Hippocampal formation (tissue), 2 donors: Measurements from ENCODE around the gene SPHK1.

ENCODE experiments used
- DNase-seq, 2 donors: peaks; one replicate each; lab custom pipeline; 2025; lab: John Stamatoyannopoulos, UW

SPHK1 gene

DNA sequence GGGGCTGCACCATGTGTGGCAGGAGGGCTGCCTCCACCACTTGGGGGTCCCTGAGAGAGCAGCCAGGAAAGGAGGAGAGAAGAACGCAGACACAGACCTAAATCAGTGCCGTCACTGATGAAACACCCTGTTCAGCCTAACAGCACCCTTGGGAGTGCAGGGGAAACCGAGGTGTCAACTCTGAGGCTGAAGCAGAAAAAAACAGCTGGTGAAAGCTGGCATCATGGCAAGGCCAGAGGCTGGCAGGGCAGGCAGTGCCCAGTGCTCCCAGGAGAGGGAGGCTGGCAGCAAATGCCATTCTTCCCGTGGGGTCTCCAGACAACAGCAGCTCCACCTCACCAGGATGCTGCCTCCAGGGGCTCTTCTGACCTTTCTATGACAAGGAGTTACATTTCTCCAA is 23.1 kb downstream of the SPHK1 start:
- DNase-seq, result no peak

DNA sequence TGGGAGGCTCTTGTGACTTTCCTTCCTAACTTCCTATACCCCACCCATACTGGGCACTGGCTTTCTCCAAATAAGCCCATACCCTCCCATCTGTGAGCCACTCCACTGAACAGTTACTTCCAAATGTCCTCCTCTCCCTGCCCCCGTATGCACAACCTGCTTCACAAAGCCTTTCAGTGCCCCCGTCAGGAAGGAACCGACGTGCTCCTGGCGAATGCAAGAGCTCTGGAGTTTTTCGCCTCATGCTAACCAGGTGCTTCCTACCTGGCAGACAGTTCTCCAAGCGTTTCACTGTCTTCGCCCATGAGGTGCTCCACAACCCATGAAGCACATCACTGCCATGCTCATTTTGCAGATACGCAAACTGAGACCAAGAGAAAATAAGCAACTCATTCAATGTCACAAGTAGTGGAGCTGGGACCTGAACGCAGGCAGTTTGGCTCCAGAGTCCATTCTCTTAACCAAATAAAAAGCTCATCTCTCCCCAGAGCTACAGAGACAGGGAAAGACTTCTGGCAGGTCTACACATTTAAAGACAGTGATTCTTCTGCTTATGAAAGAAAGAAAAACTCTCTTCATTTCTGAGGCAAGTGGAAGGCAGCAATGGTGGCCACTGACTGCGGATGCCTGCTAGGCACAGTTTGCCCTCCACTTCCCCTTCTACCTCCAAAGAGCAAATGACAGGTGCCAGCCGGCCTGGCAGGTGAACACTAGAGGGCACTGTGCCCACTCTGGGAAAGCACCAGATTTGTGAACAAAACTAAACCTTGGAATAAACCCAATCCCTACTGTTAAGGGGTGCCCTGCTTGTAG is 23.8 kb downstream of the SPHK1 start:
- no peak for DNase-seq

DNA sequence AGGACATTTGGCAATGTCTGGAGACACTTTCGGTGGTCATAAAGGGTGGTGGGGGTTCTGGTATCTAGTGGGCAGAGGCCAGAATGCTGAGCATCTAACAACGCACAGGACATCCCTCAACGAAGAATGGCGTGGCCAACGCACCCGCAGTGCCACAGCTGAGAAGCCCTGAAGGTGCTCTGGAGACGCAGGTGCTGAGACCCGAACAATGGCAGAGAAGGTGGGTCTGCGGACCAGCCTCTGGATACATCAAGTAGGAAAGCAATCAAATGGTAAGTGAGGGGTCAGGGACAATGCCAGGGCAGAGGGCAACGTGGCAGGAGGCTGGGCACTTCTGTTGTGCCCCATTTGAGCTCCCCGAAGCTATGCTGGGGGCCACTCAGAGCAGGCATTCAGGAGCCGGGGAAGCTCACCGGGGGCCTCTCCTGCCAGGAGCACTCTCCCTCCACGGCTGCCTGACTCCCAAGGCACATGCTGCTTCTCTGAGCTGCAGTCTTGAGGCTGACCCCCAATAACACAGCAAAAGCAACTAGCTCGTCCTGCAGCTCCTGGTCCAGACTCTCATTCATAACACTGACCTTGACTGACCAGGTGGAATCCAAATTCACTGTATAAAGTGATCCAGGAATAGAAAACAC is 26.0 kb downstream of the SPHK1 start:
- no peak for DNase-seq

DNA sequence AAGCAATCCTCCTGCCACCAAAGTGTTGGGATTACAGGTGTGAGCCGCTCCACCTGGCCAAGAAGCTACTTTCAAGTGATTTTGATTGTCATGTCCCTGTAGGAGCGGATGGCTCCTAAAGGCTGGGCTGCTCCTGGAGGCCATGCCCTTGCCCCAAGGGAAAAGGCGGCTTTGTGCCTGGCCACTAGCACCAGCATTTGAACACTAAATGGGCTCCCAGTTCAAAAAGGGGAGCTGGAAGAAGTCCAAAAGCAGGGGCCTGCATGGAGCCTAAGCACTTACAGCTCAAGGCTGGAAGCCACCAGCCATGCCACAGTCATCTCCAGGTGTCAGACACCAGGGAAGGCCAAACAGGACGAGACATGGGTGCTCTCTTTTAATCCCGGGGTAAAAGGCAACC is 26.8 kb downstream of the SPHK1 start:
- no peak for DNase-seq

DNA sequence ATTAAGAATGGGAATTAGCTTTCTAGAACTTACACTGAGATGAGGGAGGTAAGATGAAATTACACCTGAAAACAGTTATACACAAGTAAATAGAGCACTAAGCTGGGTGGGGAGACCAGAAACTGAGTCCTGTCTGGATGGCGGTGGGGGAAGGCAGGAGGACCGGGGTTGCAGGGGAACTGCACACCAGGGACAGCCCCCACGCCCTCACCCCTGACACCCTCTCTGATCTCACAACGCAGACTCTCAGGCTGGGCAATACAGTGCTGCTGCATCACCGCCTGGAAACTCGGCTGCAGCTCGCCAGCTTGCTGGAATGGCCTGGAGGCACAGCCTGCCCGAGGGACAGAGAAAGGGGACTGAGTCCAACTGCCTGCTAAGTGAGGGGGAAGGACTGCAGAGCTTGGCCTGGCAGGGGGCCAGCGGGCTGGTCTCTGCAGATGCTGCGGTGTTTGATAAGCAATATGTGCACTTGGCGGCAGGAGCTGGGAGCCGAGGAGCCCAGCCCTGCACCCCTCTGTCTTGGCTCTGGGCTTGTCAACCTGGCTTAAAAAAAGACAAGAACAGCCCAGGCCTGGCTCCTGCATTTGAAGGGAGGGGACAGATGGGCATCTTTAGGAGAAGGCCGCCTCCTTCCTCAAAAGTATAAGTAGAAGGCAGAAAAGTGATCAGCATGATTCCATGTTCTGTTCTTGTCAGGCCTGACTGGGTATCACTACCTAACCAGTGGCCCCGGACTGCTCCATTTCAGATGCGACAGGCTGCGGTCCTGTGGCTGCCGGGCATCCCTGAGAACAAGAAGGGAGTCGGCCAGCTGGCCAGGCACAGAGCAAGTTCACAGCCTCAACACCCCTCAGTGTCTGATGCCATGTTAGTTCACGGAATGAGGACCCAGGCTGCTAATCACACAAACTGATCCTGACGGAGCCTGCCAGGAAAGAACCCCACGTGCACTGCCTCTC is 30.2 kb downstream of the SPHK1 start:
- DNase-seq, result peak; percentile 49 to 65

DNA sequence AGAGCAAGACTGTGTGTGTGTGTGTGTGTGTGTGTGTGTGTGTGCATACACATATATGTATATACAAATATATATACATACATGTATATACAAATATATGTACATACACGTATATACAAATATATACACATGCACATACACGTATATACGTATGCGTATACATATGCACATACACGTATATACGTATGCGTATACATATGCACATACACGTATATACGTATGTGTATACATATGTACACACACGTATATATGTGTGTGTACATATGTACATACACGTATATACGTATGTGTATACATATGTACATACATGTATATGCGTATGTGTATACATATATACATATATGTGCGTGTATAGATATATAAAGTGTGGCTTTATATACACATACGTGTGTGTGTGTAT is 31.4 kb downstream of the SPHK1 start:
- DNase-seq, result no peak

DNA sequence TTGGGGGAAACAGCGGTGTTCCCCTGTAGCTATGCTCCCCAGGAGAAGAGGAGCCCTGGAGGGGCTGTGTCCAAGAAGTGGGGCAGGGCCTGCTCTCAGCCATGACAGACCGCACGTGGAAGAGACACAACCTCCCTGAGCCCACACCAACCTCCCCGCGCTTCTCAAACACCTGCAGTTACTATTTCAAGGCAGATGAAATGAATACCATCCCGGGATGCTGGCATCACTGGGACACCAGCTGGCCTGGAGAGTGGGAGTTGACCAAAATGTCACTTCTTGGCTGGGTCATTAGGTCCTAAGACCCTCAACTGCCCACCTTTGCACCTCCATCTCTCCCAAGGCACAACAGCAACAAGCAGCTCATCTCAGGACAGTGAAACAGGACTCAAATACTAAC is 32.0 kb downstream of the SPHK1 start:
- no peak for DNase-seq

DNA sequence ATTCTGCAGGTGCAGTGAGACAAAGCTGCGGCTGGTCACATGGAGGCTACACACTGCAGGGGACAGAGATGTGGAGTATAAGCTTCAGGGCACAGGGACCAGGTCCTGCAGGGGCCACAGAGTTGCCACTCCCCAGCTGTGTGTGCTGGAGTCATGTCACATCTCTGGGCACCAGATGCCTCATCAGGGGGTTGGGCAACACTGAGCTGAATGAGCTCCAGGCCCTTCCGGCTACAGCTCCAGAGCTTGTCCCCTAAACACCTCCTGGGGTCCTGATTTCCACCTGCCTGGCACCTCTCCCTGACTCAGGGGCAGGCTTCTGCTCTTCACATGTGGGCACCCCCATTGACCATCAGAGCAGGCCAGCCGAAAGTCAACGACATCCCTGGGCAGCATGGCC is 32.5 kb downstream of the SPHK1 start:
- no peak for DNase-seq

DNA sequence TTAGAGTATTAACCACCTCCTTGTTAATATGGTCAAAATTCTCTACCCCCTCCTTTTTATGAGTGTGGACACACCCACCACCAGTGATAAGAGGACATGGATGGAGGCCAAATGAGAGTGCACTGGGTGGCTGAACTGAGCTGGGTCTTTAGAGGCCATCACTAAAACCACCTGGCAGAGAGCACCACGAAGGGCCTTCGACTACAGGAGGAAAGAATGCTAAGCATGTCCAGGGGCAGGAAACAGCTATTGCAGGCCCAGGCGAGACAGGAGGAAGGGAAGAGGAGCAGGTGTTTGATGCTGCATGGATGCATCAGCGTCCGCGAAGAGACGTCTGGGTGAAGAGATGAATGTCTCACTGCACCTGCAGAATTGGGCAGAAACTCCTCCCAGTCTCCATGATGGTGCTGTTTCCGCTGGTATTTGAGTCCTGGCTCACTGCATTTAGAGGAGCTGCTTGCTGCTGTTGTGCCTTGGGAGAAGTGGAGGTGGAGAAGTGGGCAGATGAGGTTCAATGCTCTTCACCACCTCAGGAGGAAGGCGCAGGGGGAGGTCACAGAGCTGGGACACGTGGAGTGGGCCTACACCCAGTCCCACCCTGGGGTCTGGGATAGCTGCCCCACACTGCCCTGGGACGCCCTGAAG is 33.2 kb downstream of the SPHK1 start:
- DNase-seq, result no peak

DNA sequence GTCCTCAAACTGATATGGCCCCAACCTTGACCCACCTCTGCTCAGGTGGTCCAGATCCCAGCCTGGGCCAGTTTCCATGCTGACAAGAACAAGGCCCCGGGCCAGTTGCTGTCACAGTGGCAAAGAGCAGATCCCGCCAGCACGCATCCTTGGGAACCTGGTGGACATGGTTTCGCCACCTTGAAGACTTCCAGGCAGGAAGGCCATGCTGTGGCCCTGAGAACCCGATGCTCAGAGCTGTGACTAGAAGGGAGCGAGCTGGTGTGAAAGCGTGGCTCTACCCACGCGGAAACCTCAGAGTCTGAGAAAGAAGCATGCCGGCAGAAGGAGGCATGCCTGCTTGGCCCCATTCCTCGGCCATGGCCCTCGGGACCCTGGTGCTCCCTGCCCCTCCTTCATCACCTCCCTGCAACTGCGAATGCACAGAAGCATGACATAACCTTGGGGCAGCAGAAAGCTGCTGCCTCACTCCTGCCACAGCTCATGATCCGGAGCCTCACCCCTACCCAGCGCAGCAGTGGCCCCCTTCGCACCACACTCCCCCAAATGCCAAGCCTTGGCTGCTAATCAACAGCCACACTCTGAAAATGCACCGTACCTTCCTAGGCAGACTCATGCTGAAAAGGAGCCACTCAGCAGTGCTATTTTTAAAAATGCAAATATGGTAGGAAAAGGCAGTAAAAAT is 35.3 kb downstream of the SPHK1 start:
- DNase-seq, result no peak

DNA sequence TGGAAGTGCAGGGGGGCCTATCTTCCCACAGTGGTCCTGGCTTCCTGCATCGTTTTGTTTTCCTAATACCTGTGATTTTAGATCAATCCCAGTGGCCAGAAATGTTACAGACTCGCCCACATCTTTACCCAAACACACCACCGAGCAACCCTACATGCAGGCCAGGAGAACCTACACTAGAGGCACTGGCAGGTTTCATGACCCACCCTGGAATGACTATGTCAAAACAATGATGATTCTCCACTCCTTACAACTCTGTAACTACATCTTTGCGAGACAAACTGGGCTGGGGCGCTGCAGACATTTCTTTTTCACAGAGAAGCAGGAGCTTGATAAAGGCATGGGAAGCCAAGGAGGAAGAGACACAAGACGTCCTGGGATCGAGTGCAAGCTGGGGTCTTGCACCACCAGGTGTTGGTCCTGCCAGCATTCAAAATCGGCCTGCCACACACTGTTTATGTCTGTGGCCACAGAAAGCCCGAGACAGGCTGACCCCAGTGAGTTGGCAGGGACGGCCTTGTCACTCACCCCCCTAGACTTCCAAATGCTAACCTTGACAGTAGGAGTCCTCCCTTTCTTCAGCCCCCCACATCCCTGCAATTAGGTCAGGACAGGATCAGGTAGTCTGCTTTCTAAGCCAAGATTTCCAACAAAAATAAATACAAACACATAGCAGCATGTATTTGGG is 36.1 kb downstream of the SPHK1 start:
- no peak for DNase-seq

DNA sequence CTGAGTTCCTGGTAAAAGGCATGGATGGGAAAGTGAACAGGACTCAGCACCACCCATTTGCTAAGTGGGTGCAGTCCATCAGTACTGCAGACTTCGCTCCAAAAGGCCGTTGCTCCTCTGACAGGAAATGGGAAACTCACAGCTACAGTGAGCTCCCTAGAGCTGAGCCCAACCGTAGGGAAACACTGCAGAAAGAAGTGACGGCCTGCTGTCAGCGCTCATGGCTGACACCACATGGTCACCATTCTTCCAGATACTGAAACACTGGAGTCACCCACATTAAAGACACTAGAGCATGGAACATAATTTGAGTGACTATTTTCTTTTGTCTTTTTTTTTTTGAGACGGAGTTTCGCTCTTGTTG is 36.6 kb downstream of the SPHK1 start:
- DNase-seq, result no peak

DNA sequence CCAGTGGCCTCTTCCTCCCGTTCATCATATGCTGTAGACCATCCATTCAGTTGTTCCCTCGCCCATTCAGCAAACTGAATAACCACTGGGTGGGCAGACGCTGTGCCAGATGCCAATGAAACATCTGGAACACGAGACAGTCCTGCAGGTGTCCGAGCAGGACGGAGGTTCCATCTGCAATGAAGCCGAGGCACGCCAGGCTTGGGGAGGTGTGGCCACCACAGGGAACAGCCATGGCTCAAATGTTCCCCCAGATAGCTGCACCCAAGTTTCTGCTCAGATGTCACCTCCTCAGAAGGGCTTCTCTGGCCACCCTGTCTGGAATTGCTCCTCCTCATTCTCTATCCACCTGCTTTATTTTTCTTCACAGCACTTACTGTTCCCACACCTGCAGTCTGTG is 38.0 kb downstream of the SPHK1 start:
- no peak for DNase-seq

DNA sequence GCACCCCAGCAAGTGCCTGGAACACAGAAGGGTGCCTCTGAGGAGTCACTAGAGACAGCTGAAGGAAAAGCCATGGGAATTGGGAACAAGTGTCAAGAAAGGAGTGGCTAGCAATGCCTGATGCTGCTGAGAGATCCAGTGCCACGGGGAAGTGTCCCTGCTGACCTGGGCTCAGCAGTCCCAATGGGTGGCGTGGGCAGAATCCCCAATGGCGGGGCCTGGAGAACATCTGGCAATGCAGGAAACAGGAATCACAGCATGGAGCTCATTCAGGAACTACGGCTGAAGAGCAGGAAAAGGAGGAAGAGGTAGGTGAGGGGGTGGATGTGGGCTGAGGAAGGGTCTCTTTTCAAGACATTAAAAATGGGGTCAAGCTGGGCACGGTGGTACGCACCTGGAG is 38.5 kb downstream of the SPHK1 start:
- no peak for DNase-seq

DNA sequence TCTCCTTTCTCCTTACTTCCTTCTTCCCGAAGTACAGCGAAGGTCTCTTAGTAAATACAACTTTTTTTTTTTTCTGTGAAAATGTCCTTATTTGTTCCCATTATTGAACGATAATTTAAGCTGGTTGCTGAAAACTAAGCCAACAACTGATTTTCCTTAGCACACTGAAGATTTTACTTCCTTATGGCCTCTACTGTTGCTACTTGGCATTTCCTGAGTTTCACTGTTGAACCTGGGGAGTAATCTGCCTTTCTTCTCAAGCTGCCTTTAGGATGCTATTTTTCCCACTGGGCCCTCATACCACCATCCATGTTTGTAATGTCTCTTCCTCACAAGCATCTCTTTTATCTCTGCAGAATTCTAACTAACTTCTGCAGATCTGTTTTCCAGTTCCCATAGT is 42.4 kb downstream of the SPHK1 start:
- DNase-seq, result no peak

DNA sequence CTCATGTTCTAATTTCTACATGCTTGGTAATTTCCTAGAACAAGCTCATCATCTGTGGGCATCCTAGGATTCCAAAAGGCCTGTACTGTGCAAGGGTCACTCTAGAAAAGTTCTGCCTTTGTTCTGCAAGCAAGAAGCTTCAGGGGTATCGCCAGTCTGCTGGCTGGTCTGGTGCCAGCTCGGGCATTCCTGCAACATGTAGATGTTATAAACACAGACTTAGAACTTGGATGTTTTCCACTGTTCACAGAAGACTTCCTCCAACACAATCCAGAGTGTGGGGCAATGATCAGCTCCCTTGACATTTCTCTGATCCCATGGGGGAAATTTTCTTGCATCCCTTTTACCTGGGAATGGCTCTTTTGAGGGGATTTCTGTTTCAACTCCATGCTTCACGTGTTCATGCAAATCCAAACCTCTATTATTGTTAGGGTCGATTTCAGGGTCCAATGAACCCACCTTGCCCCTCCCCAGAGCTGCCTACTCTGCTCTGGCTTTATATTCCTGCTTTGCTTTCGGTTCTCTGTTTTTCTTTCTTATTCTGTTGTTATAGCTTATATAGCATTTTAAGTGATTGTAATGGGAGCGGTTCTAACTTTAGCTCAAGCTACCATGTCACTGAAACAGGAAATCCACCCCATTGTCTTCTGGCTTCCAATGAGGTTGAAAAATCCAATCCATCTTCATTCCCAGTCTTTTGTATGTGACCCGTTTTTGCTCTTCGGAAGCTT is 43.3 kb downstream of the SPHK1 start:
- DNase-seq, result no peak

DNA sequence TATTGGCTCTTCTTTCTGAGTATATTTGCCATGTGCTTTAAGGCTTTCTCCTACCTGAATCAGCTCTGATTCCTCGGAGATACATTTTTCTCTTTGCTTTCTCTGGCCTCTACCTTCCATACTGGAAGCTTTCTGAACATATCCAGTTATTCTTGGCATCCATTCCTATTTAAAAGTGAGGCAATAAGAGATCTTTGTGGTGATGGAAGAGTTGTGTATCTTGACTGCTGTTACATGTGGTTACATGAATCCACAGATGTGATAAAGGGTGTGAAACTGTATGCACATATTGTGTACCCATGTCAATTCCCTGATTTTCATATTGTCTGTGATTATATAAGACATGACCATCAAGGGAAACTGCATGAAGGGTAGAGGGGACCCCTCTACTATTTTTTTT is 44.1 kb downstream of the SPHK1 start:
- DNase-seq, result no peak

DNA sequence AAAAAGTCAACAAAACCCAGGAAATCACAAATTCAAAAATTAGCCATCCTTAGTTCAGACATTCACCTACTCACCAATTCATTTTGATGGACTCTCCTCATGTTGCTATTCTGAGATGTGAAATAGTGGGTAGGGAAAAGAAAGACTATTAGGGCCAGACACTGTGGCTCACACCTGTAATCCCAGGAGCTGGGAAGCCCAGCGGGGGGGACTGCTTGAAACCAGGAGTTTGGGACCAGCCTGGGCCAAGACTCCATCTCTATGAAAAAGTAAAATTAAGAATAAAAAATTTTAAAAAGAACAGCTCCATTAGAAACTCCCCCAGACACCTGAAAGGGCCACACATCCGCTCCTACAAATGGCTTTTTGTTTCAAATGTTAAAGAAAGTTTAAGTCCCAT is 47.1 kb downstream of the SPHK1 start:
- DNase-seq, result no peak

DNA sequence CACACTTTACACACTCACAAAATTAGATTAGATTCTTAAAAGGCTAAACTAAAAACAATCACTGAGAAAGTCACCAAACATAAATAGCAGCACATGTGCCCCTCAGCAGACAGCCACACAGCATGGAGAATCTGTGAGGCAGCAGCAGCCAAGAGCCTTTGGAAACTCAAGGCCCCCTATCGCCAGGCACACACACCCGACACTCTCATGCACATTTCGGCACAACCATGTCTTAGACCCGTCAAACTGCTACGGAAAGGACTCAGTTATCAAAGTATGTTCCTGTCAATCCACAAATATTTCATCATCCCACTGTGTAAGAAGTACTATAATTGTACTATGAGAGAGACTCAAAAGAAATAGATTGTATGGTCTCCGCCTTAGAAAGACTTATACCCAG is 47.6 kb downstream of the SPHK1 start:
- DNase-seq, result no peak

DNA sequence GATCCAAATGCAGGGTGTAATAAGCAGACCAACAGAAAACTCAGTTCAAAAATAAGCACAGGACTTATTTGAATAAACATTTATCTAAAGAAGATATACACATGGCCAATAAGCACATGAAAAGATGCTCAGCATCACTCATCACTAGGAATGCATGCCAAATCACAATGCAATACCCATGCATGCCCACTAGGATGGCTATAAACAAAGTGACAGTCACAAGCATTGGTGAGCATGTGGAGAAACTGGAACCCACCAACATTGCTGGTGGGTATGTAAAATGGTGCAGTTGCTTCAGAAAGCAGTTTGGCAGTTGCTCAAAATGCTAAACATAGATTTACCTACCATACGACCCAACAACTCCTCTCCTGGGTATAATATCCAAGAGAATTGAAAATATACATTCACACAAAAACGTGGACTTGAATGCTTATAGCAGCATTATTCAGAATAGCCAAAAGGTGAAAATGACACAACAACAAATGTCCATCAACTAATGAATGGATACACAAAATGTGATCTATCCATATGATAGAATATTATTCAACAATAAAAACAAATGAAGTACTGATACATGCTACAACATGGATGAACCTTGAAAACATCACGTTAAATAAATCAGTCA is 48.4 kb downstream of the SPHK1 start:
- no peak for DNase-seq
